ENCODE results near the gene LRCH1. TPM values are rescaled to one million over a fixed set of nuclear protein-coding genes. Genes with fewer than 3 reads are reported as not detected.

LRCH1 gene
- total RNA-seq, 2 experiments from 2014 or later, result 16.7 to 27.8 TPM

DNA sequence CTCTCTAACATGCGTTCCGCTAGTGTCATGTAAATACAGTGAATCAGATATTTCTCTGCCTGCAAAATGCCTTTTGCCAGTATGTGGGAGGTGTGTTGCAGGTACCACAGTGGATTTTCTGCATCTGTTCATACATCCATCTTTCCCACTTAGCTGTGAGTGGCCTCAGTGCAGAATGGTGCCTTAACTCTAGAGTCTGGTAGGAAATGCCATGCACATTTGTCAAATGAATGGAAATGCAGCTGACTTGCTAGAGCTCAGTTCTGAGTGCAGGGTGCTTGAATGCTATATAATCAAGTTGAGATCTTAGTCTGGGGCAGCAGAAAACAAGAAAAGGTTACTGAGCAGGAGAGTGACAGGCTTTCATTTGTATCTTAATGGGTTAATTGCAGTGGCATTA, 68.2 kb downstream of the LRCH1 start:
- Histone ChIP-seq H3K9me2 (ENCODE audit: insufficient read depth, low read length) (no peaks in the 10 kb centered on the region), H4K20me1 (ENCODE audit: insufficient read depth, low read length) (0 out of 2 replicates have a peak, but pooled peaks cover 23% of the 10 kb centered on the region), H3K36me3 (ENCODE audit: insufficient read depth, low read length) (no peaks in the 10 kb centered on the region; the same call in 1 of the 2 replicates), H2AFZ (ENCODE audit: low read length) (no peak overlapping the region), H3K4me1 (ENCODE audit: insufficient read depth, low read length, poor library complexity, severe bottlenecking) (peaks cover 91% of the 10 kb centered on the region), H3K4me3 (ENCODE audit: low read depth, low read length, poor library complexity, severe bottlenecking) (no peak overlapping the region), H3K4me2 (ENCODE audit: low read length) (peak overlapping the region; percentile 28; the same call in 1 of the 2 replicates), H3K27ac (ENCODE audit: low read depth, low read length, poor library complexity, severe bottlenecking) (no peak overlapping the region), H3K79me2 (ENCODE audit: insufficient read depth, low read depth, low read length) (peaks cover 94% of the 10 kb centered on the region), H3K9me3 (ENCODE audit: low read length) (no peaks in the 10 kb centered on the region)
- intact Hi-C loops (cut with micrococcal nuclease; ENCODE audit: unreplicated experiment), result no loop called here
- DNase-seq (ENCODE audit: low spot score), result no peak
- no peak for TF ChIP-seq EZH2phosphoT487 (IDR thresholded peaks at IDR 0.05; ENCODE audit: borderline replicate concordance, low read depth, low read length)
- TF ChIP-seq, protein P1, sequence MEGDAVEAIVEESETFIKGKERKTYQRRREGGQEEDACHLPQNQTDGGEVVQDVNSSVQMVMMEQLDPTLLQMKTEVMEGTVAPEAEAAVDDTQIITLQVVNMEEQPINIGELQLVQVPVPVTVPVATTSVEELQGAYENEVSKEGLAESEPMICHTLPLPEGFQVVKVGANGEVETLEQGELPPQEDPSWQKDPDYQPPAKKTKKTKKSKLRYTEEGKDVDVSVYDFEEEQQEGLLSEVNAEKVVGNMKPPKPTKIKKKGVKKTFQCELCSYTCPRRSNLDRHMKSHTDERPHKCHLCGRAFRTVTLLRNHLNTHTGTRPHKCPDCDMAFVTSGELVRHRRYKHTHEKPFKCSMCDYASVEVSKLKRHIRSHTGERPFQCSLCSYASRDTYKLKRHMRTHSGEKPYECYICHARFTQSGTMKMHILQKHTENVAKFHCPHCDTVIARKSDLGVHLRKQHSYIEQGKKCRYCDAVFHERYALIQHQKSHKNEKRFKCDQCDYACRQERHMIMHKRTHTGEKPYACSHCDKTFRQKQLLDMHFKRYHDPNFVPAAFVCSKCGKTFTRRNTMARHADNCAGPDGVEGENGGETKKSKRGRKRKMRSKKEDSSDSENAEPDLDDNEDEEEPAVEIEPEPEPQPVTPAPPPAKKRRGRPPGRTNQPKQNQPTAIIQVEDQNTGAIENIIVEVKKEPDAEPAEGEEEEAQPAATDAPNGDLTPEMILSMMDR (conservative IDR thresholded peaks at IDR 0.05; ENCODE audit: low read length), result no peak
- POLR2A ChIA-PET, result interaction anchor here (0.8 to 3.6 kb wide), 9 partner anchors 10 to 438 kb away, joined by 3 to 33 read pairs (median 3); no protein-coding TSS in a partner anchor
- CTCF ChIA-PET (ENCODE audit: unreplicated experiment), result no interaction called here
- BruUV-seq (replicated peaks), result no TSS peak

DNA sequence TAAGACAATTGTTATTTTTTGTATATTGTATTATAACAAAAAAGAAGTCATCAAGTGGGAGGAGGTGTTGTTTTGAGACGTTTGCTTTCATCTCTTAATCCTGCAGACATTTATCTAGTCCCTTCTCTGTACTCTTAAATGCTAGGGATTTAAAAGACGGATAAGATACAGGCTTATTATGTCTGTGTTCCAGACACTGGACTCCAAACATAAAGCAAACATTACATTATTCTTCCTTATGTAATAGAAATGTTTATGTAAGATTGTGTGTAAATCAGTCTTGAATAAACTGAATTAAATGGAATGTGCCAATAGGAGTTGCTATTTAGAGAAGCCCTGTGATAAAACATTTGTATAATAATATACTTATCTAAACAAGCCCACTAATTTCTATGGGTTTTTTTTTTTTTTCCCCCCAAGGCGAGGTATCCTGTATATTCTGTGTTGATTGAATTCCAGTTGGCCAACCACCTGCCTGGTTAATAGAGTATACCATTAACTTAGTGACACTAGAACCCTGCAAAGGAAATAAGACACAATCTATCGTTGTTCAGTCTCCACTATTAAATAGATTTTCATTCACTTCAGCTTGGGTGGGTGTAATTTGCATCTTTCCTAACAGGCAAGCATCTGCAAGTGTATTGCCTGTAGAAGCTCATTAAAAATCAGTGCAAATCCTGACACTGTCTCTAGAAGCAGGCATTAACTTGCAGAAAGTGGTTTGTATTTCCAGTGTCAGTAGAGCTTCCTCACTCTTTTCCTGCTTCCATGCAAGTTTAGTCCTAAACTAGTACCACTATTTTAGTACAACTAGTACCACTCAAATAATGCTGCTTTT, 69.0 kb downstream of the LRCH1 start:
- TF ChIP-seq EZH2phosphoT487 (IDR thresholded peaks at IDR 0.05; ENCODE audit: borderline replicate concordance, low read depth, low read length), result no peak
- TF ChIP-seq, protein P1 (conservative IDR thresholded peaks at IDR 0.05; ENCODE audit: low read length), result no peak
- Histone ChIP-seq H3K4me3 (ENCODE audit: low read depth, low read length, poor library complexity, severe bottlenecking) (peak overlapping the region; percentile 49), H3K9me2 (ENCODE audit: insufficient read depth, low read length) (no peaks in the 10 kb centered on the region), H3K9me3 (ENCODE audit: low read length) (no peaks in the 10 kb centered on the region), H3K4me1 (ENCODE audit: insufficient read depth, low read length, poor library complexity, severe bottlenecking) (peaks cover 93% of the 10 kb centered on the region), H4K20me1 (ENCODE audit: insufficient read depth, low read length) (0 out of 2 replicates have a peak, but pooled peaks cover 23% of the 10 kb centered on the region), H3K36me3 (ENCODE audit: insufficient read depth, low read length) (no peaks in the 10 kb centered on the region; the same call in 1 of the 2 replicates), H3K4me2 (ENCODE audit: low read length) (peak overlapping the region; percentile 86), H2AFZ (ENCODE audit: low read length) (no peak overlapping the region), H3K27ac (ENCODE audit: low read depth, low read length, poor library complexity, severe bottlenecking) (peak overlapping the region; percentile 55), H3K79me2 (ENCODE audit: insufficient read depth, low read depth, low read length) (peaks cover 97% of the 10 kb centered on the region)
- DNase-seq (ENCODE audit: low spot score), result peak; percentile 20
- BruUV-seq (replicated peaks), result TSS peak; percentile 4
- ChIA-PET CTCF (ENCODE audit: unreplicated experiment) (interaction anchor here (1.7 kb wide), 1 partner anchor 20 kb away, joined by 11 read pairs; no protein-coding TSS in a partner anchor), POLR2A (interaction anchor here (0.7 to 3.6 kb wide), 21 partner anchors 9 to 596 kb away, joined by 3 to 33 read pairs (median 4); no protein-coding TSS in a partner anchor)
- intact Hi-C loops (cut with micrococcal nuclease; ENCODE audit: unreplicated experiment), result no loop called here
